ENCODE results near the gene ZW10. TPM values are rescaled to one million over a fixed set of nuclear protein-coding genes. Genes with fewer than 3 reads are reported as not detected.

ZW10 gene
- total and polyA plus RNA-seq, 2 donors from 2014 or later: 6.7 to 11.0 TPM

- H3K9ac ChIP-seq (ENCODE audit: low read length in 3 of 3): no peak overlapping the region
- H3K4me1 ChIP-seq (ENCODE audit: control insufficient read depth in 2 of 3, insufficient read depth in 2 of 3, low read depth in 1 of 3, low read length in 3 of 3): no peaks in the 10 kb centered on the region
- H3K9me3 ChIP-seq (ENCODE audit: control insufficient read depth in 2 of 3, insufficient read depth in 1 of 3, low read length in 3 of 3): no peaks in the 10 kb centered on the region
- H3K27ac ChIP-seq (ENCODE audit: low read depth in 2 of 2, low read length in 2 of 2): no peak overlapping the region
- intact Hi-C loops (cut with DNase I): no loop called here
- no peak for TF ChIP-seq CTCF (IDR thresholded peaks at IDR 0.05; ENCODE audit: borderline replicate concordance, extremely low read depth, insufficient read depth)
- no peak overlapping the region for H3K4me3 ChIP-seq (ENCODE audit: low read length in 3 of 3)
- FAIRE-seq: no peak
- no peaks in the 10 kb centered on the region for H3K36me3 ChIP-seq (ENCODE audit: control insufficient read depth in 2 of 3, insufficient read depth in 3 of 3, low read length in 3 of 3)
- no peaks in the 10 kb centered on the region for H3K27me3 ChIP-seq (ENCODE audit: control insufficient read depth, insufficient read depth, low read length)
- no peak for DNase-seq
Observed at GRCh38 chr11:113693030-113693429, 80.5 kb downstream of the ZW10 start.

- FAIRE-seq: no peak
- no peaks in the 10 kb centered on the region for H3K9me3 ChIP-seq (ENCODE audit: control insufficient read depth in 2 of 3, insufficient read depth in 1 of 3, low read length in 3 of 3)
- H3K4me3 ChIP-seq (ENCODE audit: low read length in 3 of 3): no peak overlapping the region
- DNase-seq: peak in 1 of 5 donors; percentile 88
- TF ChIP-seq CTCF (IDR thresholded peaks at IDR 0.05; ENCODE audit: borderline replicate concordance, extremely low read depth, insufficient read depth): no peak
- H3K9ac ChIP-seq (ENCODE audit: low read length in 3 of 3): no peak overlapping the region
- intact Hi-C loops (cut with DNase I): no loop called here
- no peaks in the 10 kb centered on the region for H3K27me3 ChIP-seq (ENCODE audit: control insufficient read depth, insufficient read depth, low read length)
- no peaks in the 10 kb centered on the region for H3K4me1 ChIP-seq (ENCODE audit: control insufficient read depth in 2 of 3, insufficient read depth in 2 of 3, low read depth in 1 of 3, low read length in 3 of 3)
- no peaks in the 10 kb centered on the region for H3K36me3 ChIP-seq (ENCODE audit: control insufficient read depth in 2 of 3, insufficient read depth in 3 of 3, low read length in 3 of 3)
- H3K27ac ChIP-seq (ENCODE audit: low read depth in 2 of 2, low read length in 2 of 2): no peak overlapping the region
Observed at GRCh38 chr11:113690619-113691569, 82.6 kb downstream of the ZW10 start.

- no peak overlapping the region for H3K27ac ChIP-seq (ENCODE audit: low read depth in 2 of 2, low read length in 2 of 2)
- no peak overlapping the region for H3K9ac ChIP-seq (ENCODE audit: low read length in 3 of 3)
- H3K9me3 ChIP-seq (ENCODE audit: control insufficient read depth in 2 of 3, insufficient read depth in 1 of 3, low read length in 3 of 3): no peaks in the 10 kb centered on the region
- no peak for FAIRE-seq
- DNase-seq: no peak
- no peaks in the 10 kb centered on the region for H3K27me3 ChIP-seq (ENCODE audit: control insufficient read depth, insufficient read depth, low read length)
- no peaks in the 10 kb centered on the region for H3K36me3 ChIP-seq (ENCODE audit: control insufficient read depth in 2 of 3, insufficient read depth in 3 of 3, low read length in 3 of 3)
- intact Hi-C loops (cut with DNase I): no loop called here
- no peaks in the 10 kb centered on the region for H3K4me1 ChIP-seq (ENCODE audit: control insufficient read depth in 2 of 3, insufficient read depth in 2 of 3, low read depth in 1 of 3, low read length in 3 of 3)
- no peak for TF ChIP-seq CTCF (IDR thresholded peaks at IDR 0.05; ENCODE audit: borderline replicate concordance, extremely low read depth, insufficient read depth)
- no peak overlapping the region for H3K4me3 ChIP-seq (ENCODE audit: low read length in 3 of 3)
Observed at GRCh38 chr11:113689768-113690618, 83.5 kb downstream of the ZW10 start.
